Mesenteric fat pad (tissue), 1 donor: ENCODE data around the gene RYR2. TPM values are rescaled to one million over a fixed set of nuclear protein-coding genes. Genes with fewer than 3 reads are reported as not detected.

Experiments
- DNase-seq: peaks from one replicate; pipeline ENCODE4 v3.0.0-alpha.2; 2020; ENCODE audit warnings: low spot score
- total RNA-seq: library from RNA; stranded (reverse); fragmentation: NEBNext Ultra II Directional; extraction: Animal tissue kit (Norgen Biotek cat#: 25700); gene quantifications from one replicate; pipeline ENCODE4 v1.2.1, GENCODE V29; 2021
- donor health status: DM: yes; HTN: yes; CAD: no.

Gene RYR2
- total RNA-seq, 1 donor from 2014 or later = 0.45 TPM

DNA sequence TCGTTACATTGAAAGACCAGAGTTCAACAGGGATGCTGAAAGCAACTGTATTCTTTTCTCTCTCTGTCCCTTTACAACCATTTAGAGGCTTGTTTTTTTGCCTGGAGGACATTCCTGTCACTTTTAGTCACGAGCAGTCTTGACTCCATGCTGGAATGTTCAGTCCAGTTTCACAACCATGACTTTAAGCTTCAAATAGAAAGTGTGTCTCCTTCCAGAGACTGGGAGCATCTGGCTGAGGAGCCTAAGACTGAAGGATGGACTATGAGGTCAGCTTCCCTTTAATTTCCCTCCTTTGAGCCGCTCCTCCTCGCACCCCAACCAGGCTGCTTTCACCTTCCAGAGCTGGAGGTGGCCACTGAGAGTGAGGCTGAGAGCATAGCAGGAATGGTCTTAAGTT, 10.5 kb upstream of the RYR2 start:
- DNase-seq = no peak

DNA sequence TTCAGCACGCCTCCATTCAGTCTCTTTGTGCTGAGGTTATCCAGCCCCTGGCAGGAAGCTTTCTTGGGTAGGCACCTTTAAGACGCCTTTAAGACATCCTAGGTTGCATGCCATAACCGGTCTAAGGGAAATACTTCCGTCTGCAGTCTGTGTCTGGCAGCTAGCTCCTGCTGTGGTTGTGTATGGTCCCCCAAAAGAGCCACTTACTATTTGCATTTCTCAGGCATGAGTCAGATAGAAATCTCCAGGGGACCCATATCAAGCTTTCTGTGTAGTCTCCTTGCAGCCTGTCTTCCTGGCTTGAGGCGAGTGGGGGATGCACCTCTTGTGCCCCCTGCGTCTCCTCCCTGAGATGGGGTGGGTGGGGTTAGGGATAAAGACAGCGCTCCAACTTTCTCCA, 10.0 kb upstream of the RYR2 start:
- DNase-seq = no peak

DNA sequence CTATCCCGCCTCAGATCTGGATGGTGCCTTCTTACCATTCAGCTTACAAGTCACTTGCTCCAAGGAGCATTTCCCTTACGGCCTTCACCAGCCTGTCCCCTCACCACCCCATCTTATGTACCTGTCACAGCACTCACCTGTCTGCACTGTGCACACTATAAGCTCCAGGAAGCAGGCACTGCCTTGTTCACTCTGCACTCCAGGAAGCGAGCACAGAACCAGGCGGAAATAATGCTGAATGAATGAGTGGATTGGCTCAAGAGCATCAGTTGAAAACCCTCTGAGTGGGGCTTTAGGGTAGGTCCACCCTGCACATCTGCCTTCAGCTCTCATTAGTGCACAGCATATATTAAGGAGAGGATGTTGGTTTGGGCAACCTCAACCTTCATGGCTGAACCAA, 8.9 kb upstream of the RYR2 start:
- DNase-seq = no peak

DNA sequence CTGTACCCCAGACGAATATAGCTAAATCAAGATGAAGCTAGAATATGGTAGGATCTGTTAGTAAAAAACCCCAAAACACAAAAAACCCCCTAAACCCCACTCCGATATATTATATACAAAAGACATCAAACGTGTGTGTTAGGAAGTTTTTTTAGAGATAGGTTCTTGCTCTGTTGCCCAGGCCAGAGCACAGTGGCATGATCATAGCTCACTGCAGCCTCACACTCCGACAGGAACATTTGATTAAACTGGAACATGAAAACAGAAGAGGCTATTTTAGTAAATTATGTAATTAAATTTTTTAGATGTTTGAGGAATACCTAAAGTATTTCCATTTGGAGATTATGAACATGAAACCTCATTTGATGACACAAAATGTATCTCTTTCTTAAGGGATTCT, 8.2 kb upstream of the RYR2 start:
- DNase-seq = no peak

DNA sequence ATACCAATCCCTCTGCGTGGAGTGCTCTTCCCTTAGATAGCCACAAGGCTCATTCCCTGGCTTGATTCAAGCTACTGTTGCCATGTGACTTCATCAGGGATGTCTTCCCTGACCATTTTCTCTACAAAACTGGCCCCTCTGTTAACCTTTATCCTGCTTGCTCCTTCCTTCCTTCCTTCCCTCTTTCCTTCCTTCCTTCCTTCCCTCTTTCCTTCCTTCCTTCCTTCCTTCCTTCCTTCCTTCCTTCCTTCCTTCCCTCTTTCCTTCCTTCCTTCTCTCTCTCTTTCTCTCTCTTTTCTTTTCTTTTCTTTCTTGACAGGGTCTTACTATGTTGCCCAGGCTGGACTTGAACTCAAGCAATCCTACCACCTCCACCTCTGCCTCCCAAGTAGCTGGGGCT, 6.2 kb upstream of the RYR2 start:
- DNase-seq = no peak

DNA sequence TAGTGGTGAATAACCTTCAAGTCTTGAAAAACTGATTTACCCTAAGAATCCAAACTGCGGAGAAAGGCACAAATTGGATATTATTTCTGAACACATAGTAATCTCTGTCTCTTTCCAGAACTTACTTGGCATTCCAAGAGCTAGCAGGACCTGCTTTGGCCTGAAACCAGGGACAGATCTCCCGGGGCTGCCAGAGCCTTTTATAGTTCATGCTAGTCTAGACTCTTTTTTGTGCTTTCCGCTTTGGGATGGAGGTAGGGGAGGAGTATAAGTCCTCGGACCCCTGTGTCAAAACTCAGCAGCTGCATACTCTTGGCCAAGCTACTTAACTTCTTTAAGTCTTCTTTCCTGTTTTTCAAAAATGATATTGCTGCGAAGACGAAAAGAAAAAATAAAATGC, 3.8 kb upstream of the RYR2 start:
- no peak for DNase-seq

DNA sequence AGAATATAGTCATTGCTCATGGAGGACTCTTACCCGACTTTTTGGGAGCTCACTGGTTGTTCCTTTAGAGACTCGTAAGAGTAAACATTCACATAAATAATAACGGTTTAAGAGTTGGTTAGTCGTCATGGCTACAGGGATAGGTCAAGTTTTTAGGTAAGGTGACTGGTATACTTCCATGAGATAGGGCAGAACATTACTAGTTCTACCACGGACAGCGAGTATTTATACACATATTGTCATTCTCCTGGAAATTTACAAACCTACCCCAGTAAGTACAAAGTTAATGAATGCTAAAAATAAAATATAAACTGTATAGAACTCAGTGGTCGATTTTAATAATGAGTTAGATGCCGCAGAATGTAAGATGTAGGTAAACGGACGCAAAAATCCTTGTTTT, 1.2 kb upstream of the RYR2 start:
- DNase-seq = no peak

DNA sequence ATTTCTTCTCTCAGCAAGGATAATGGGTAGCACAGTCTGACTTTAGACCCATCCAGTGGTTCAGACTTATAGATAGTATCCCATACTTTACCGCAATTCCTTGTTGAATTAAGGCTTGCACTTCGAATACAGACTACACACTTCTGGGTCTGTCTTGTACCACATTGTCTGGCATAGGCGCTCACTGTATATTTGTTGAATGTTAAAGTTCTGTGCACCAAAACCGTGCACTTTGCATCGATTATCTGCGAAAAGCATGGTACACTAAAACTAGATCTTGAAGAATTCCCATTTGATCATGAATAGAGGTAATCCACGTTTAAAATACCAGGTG, 556 bp upstream of the RYR2 start:
- DNase-seq = no peak

DNA sequence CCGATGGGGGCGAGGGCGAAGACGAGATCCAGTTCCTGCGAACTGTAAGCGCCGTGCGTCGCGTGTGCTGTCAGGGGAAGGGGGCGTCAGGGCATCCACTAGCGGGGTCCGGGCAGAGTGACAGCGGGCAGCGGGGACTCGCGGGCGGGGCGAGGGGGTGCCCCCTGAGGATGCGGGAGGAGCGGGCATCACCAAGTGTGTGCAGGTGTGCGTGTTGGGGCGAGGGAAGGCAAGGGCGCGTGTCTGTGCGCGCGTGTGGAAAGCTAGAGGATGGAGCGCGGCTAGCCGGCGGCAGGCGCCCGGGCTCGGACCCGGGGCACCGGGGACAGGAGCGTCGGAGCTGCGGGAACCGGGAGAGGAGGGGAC, 525 bp downstream of the RYR2 start:
- no peak for DNase-seq

DNA sequence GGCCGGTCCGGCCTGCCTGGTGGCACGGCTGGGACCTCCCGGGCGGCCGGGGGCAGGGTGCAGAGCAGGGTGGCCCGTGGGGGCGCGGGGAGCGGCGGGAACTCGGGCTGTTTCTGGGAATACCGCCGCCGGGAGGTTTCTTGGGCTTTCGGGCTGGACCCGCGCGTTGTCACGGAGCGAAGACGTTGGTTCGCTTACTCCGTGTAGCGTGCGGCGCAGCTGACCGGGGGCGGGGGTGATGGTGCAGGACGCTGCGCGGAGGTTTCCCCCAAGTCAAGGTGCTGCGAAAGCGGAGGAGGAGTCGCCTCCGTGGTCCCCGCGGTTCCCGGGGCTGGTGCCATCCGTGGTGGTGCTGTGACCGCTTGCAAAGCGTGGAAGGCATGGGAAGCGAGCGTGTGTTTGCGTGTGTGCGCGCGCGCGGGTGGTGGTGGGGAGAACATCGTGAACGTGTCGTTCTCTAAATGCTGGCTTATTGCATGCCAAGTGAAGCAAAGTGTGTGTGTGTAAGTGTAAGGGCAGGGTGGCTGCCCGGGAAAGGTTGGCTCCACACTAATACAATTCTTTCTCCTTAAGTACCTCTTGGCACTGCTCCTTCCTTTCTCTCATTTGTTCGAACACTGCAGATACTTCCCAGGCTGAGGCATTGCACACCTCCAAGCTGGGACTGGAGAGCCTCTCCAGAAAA, 1.1 kb downstream of the RYR2 start:
- DNase-seq = no peak

DNA sequence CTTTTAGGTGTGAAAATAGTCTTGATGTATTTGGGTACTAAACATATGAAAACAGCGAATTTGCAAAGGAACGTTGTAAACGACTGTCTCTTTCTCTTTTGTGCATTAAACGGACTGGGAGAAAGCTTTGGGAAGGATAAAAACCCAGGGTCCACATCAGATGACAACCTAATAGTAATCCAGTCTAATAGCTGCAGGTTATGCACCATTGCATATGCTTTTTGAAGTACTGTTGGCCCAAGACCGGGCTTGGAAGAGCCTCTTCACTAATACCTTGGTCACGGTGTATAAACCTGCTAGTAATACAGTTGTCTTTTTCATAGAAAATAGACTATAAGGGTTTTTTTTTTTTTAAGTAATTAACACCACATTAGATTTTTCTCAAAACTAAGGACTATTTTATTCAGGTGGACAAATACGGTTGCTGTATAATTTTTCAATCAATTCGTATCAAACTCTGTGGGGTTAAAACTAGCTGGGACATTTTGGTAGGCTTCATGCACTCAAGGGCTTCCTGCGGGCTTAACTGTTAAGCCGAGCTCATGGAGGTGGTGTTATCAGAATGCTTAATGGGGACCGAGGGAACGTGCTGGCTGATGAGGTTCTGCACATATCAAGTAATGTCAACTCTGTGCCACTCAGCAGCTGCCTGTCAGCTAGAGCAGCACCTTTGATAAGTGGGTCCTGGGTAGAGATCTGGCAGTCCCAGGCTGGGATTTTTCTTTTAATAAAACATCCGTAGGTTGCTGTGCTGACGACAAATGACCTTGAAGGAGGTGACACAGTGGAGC, 2.1 kb downstream of the RYR2 start:
- no peak for DNase-seq

DNA sequence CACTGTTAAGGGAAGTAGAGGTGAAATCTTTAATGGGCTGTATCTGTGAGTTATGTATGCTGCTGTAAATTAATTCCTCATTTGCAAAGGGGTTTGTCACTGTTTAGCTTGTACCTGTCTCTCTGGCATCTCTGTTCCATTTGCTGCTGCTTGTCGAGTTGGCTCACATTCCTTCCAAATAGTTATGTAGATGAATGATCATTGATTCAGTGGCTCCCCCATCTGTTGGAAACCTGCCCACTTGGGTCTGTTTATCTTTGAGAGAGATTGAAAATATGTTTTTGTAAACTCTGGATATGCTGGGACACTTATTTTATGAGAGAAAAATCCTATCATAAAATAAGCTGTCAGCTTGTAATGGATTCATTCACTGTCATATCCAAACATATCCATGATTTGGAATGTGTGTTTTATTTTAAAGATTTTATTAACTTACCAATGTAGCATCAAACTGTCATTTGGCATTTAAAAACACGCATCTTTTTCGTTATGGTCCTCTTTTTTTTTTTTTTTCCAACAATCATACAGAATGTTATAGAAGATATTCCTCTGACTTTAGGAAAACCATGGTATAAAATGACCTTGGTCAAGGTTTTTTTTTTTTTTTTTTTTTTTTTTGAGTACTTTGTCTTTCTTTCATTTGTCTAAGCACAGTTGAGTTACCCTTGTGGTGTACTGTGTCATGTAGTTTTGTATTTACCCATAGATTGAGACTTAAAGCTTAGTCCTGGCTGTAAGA, 3.5 kb downstream of the RYR2 start:
- no peak for DNase-seq

DNA sequence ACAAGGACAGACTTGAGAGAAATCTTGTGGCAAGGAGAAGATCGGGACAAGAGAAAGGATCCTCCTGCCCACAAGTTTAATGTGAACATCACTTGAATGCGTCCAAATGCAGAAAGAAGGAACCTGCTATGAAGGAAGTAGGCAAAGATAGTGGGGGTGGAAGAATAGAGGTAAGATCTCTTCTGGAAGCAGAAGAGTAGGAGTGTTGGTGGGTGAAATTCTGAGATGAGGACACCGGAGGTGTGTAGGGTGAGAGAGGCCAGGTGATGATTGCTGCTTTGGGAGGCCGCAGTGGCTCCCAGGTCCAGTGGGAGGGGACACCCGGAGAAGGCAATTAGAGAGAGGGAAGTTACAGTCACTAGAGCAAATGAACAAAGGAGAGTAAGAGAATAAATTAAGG, 6.8 kb downstream of the RYR2 start:
- no peak for DNase-seq

DNA sequence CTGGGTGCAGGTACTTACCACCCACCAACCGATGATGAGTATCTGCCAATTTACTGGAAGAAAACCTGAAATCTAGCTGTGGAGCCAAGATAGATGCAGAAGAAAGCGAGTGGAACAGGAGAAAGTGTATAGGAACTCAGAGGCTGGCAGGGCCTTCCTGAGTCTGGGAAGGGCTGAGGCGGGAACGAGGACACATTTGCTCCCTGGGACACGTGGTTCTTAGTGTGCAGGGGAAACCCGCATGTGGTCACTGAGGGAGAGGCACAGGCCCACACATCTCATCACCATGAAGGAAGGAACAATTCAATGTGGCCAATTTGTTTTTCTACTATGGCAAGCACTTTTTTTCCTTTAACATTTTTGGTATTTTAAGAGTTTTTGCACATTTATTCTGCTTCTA, 8.2 kb downstream of the RYR2 start:
- no peak for DNase-seq

DNA sequence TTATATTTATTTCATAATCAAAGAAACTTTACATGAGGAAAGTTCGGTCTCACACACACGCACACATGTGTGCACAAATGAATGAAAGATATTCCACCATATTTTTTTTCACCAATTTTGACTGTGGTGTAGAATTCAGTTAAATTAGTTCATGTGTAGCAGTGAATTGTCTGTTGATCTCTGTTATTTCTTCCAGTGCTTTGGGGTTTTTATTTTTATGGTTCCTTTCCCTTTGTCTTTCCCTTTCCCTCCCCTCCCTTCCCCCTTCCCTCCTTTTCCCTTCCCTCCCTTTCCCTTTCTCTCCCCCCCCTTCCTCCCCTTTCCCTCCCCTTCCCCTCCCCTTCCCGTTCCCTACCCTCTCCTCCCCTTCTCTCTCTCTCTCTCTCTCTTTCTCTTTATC, 8.9 kb downstream of the RYR2 start:
- DNase-seq = no peak

DNA sequence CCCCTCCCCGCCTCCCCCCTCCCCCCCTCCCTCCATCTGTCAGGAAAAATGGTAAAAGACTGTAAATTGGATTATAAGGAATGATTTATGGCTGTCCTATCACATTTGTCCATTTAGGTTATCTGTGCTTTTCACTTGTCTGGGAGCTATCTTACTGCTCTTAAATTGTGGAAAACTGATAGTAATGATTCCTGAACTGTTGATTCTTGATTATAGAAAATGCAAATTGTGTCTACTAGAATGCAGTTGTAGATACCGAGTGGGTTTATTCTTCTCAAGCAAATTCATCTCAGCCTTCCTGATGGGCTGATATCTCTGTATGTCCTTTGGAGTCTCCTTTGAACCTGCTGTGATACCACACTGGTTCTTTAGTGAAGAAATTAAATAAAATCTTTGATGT, 12.3 kb downstream of the RYR2 start:
- DNase-seq = no peak

DNA sequence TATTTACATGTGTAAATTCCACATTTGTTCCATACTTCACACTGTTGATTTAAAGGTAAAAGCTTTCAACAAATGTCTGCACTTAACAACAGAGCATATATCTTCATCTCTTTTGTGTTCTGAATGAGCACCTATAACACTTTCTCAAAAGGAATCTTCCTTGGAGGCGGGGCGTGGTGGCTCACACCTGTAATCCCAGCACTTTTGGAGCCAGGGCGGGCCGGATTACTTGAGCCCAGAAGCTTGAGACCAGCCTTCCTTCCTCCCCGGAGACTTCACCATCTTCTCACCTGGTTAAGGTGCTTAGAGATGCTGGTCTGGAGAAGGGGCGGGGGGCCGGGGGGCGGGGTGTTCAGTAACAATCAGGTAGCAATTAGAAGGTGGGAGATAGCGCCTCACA, 16.5 kb downstream of the RYR2 start:
- DNase-seq = no peak

DNA sequence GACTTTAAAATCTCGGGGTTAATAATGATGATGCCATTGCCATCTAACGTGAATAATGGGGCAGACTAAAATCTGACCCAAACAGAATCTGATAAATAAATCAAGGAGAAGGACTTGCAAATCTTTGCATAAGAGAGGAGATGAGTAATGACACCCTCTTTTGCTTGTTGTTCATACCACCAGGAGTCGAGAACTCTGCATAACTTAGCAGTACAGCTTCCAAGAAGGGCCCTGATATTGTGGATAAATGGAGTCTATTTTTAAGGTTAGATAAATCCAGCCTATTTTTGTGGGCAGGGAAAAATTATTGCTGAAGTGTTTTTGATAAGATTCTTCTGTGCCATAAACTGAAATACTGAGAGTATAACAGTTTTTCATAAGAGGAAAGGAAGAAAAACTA, 17.3 kb downstream of the RYR2 start:
- DNase-seq = no peak

DNA sequence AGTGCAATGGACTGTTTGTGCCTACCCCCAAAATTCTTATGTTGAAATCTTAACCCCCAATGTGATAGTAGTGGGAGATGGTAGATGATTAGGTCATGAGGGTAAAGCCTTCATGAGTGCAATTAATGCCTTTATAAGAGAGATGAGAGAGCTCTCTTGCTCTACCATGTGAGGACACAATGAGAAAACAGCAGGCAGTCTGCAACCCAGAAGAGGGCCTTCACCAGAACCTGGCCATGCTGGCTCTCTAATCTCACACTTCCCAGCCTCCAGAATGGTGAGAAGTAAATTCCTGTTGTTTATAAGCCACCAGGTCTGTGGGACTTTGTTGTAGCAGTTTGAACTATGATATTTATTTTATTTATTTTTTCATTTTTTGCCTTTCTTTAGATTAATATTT, 21.0 kb downstream of the RYR2 start:
- no peak for DNase-seq

DNA sequence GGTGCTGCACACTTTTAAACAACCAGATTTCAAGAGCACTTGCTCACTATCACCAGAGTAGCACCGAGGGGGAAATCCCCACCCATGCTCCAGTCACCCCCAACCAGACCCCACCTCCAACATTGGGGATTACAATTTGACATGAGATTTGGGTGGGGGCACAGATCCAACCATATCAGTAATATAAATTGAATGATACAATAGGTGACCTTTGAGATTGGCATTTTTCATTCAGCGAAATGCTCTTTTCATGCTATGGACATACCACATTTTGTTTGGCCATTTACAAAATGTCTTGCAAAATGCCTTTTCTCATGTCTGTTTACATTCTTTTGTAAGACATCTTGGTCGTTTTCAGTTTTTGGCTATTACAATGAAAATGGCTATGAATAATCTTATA, 23.9 kb downstream of the RYR2 start:
- no peak for DNase-seq

DNA sequence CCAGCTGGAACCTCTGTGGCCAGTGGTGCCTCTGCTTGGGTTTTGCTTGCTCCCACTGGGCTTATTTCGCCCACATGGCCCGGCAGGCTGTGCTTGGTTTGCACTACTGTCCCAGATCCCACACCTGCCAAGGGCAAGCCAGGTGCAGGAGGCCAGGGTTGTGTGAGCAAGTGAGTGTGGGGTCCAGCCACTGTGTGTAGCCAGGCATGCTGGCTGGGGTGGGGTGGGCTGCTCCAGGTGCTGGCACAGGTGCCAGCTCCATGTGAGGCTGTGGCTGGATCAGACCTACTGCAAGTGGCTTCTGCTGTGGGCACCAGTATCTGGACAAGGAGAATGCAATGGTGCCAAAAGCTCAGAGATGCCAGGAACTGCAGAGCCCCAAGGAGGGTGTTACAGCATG, 28.5 kb downstream of the RYR2 start:
- DNase-seq = no peak

DNA sequence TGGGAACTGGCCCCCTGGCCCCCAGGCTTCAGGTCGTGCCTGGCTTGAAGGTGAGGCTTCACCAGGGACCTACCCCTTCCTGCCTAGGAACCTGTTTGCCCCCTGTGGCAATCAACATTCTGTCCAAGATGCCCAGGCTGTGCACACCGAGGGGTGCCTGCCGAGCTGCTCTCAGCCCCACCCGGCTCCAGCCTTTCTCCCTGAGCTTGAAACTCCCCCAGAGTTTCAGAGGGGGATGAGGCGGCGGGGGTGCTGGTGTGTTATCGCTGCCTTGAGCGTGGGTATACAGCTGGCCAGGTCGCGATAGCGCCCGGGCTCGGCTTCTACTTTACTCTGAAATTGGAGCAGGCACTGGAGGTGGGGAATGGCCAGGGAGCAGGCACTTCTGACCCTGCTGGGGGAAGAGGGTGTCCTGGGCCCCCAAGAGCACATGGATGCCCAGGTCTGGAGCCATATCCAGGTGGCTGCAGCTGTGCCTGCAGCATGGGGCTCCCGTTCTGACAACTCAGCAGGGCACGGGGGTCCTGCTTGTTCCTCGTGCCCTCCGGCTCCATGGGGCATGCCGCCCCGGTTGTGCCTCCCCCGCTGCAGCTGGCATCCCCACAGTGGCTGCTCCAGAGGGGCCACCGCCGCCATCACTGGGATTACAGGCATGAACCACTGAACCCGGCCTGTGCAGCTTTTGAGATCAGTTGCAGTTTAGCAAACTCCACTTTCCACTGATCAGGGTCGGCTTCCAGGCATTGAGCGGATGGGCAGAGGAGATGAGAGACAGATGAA, 29.8 kb downstream of the RYR2 start:
- no peak for DNase-seq
